Endothelial cell of umbilical vein (primary cell): ENCODE measurements around the gene PLEKHA7. TPM values are rescaled to one million over a fixed set of nuclear protein-coding genes. Genes with fewer than 3 reads are reported as not detected.

Experiments used
- BruUV-seq: library from RNA; stranded (reverse); fragments of 400-500 nt; replicated peaks from 2 replicates; lab custom pipeline; 2021; lab: Mats Ljungman, UMichigan
- CTCF ChIA-PET: fragments of 300-600, 350-600 bp; sonication (Branson Sonifier 250); formaldehyde crosslinking; loops from one replicate; lab custom pipeline; 2021; ENCODE audit warnings: antibody characterized with exemption, inconsistent platforms; lab: Charles Lee
- POLR2A ChIA-PET: fragments of 300-600, 350-600 bp; sonication (Branson Sonifier 250); formaldehyde crosslinking; loops from one replicate; lab custom pipeline; 2021; ENCODE audit warnings: antibody characterized with exemption, inconsistent platforms; lab: Charles Lee
- DNase-seq: peaks from one replicate; pipeline ENCODE4 v3.0.0-alpha.2; 2011; ENCODE audit warnings: low read depth, low spot score
- FAIRE-seq: peaks from 2 replicates; lab custom pipeline; 2011; peaks lifted over from hg19 to GRCh38; lab: Jason Lieb, UNC
- H2AFZ ChIP-seq: 2 replicates; pipeline ENCODE4 v1.6.0; 2012; ENCODE audit warnings: low read depth, low read length, control low read depth, inconsistent platforms
- H3K27ac ChIP-seq: 2 replicates; pipeline ENCODE4 v1.5.1; 2011; ENCODE audit warnings: low read depth, mild to moderate bottlenecking, control low read depth, low read length, moderate library complexity; ENCODE audit not compliant: insufficient read depth
- H3K27me3 ChIP-seq, 2 experiments: 2 replicates each; pipeline versions ENCODE4 v1.6.0 to v1.6.1; 2011; ENCODE audit warnings: low read length in 2 of 2, mixed read lengths in 1 of 2; ENCODE audit not compliant: control insufficient read depth in 2 of 2, insufficient read depth in 2 of 2
- H3K36me3 ChIP-seq, 2 experiments: 2 replicates in 1 of 2; 3 replicates in 1 of 2; pipeline ENCODE4 v1.5.1; 2011; ENCODE audit warnings: low read length in 2 of 2, mild to moderate bottlenecking in 1 of 2, moderate library complexity in 1 of 2; ENCODE audit not compliant: control insufficient read depth in 2 of 2, insufficient read depth in 2 of 2; ENCODE audit errors: extremely low read depth in 1 of 2
- H3K4me1 ChIP-seq: 3 replicates; pipeline ENCODE4 v1.5.1; 2011; ENCODE audit warnings: mild to moderate bottlenecking, low read length; ENCODE audit not compliant: control insufficient read depth, insufficient read depth; ENCODE audit errors: extremely low read depth
- H3K4me2 ChIP-seq: 2 replicates; pipeline ENCODE4 v1.6.1; 2011; ENCODE audit warnings: low read length, control low read depth, mixed read lengths; ENCODE audit not compliant: insufficient read depth
- H3K4me3 ChIP-seq, 3 experiments: fragments of 200-600 bp in 1 of 3; sonication (generic), shearing (Covaris generic) in 1 of 3; replicated peaks in 1 of 3; 2 replicates each; pipeline ENCODE4 v1.5.1; 2011 to 2016; ENCODE audit warnings: control low read depth in 3 of 3, low read length in 3 of 3, mild to moderate bottlenecking in 2 of 3, inconsistent platforms in 1 of 3, low read depth in 1 of 3, moderate library complexity in 1 of 3; ENCODE audit not compliant: insufficient read depth in 1 of 3
- H3K79me2 ChIP-seq: 2 replicates; pipeline ENCODE4 v1.6.0; 2012; ENCODE audit warnings: low read length, inconsistent platforms; ENCODE audit not compliant: control insufficient read depth, insufficient read depth
- H3K9ac ChIP-seq: replicated peaks from 2 replicates; pipeline ENCODE3; 2011; ENCODE audit warnings: low read length, control low read depth; ENCODE audit not compliant: insufficient read depth; ENCODE audit errors: extremely low read depth
- H3K9me1 ChIP-seq: replicated peaks from 3 replicates; pipeline ENCODE4 v1.6.0; 2011; ENCODE audit warnings: mild to moderate bottlenecking, low read length; ENCODE audit not compliant: control insufficient read depth, insufficient read depth; ENCODE audit errors: extremely low read depth
- H3K9me3 ChIP-seq: replicated peaks from 2 replicates; pipeline ENCODE4 v1.5.1; 2012; ENCODE audit warnings: low read length, inconsistent platforms; ENCODE audit not compliant: control insufficient read depth, insufficient read depth
- H4K20me1 ChIP-seq: replicated peaks from 2 replicates; pipeline ENCODE3; 2011; ENCODE audit warnings: mild to moderate bottlenecking, low read length; ENCODE audit not compliant: control insufficient read depth, insufficient read depth; ENCODE audit errors: extremely low read depth
- CTCF ChIP-seq, 2 donors: IDR thresholded peaks; 1 replicate in 1 of 2; 2 replicates in 1 of 2; pipeline ENCODE4 v1.5.1; 2011; ENCODE audit warnings: low read length in 2 of 2, mild to moderate bottlenecking in 2 of 2, moderate library complexity in 2 of 2, control low read depth in 1 of 2, inconsistent platforms in 1 of 2, low read depth in 1 of 2; ENCODE audit not compliant: insufficient read depth in 1 of 2; ENCODE audit errors: extremely low read depth in 1 of 2
- EZH2 ChIP-seq: IDR thresholded peaks from 2 replicates; pipeline ENCODE4 v1.6.1; 2012; ENCODE audit warnings: borderline replicate concordance, low read depth, mild to moderate bottlenecking, moderate library complexity, low read length, inconsistent platforms; ENCODE audit not compliant: severe bottlenecking
- FOS ChIP-seq: IDR thresholded peaks from 2 replicates; pipeline ENCODE4 v1.6.1; 2011; ENCODE audit warnings: mild to moderate bottlenecking, low read length, moderate library complexity, borderline replicate concordance; ENCODE audit not compliant: insufficient read depth
- GATA2 ChIP-seq: IDR thresholded peaks from 2 replicates; pipeline ENCODE4 v1.7.0; 2011; ENCODE audit warnings: low read depth, mild to moderate bottlenecking, moderate library complexity, mixed read lengths, low read length; ENCODE audit not compliant: insufficient read length, insufficient read depth
- JUN ChIP-seq: IDR thresholded peaks from 2 replicates; pipeline ENCODE4 v1.6.1; 2011; ENCODE audit warnings: borderline replicate concordance, low read depth; ENCODE audit not compliant: insufficient read length, insufficient read depth
- MAX ChIP-seq: IDR thresholded peaks from 2 replicates; pipeline ENCODE4 v1.6.1; 2011; ENCODE audit not compliant: insufficient read depth, insufficient read length
- MYC ChIP-seq: IDR thresholded peaks from one replicate; pipeline ENCODE4 v1.6.1; 2011; ENCODE audit warnings: mild to moderate bottlenecking, low read depth, low read length
- POLR2A ChIP-seq: IDR thresholded peaks from 2 replicates; pipeline ENCODE4 v1.6.1; 2012; ENCODE audit warnings: low read depth, mild to moderate bottlenecking, control low read depth, low read length
- POLR2AphosphoS5 ChIP-seq: IDR thresholded peaks from 2 replicates; pipeline ENCODE4 v1.6.1; 2012; ENCODE audit warnings: low read depth, mild to moderate bottlenecking, control low read depth, low read length, moderate library complexity; ENCODE audit not compliant: insufficient read depth
- dilution Hi-C: fragments of 300-500 bp; cut with MboI; formaldehyde crosslinking; loops from one replicate; pipeline ENCODE4 v1.15.0; 2019; ENCODE audit warnings: low sequenced_read_pairs; ENCODE audit not compliant: extremely low pct_ligation_motif_present
- intact Hi-C: fragments of 100-400 bp; cut with micrococcal nuclease; formaldehyde crosslinking; loops from one replicate; pipeline ENCODE4 v1.10.0; 2022
- polyA plus RNA-seq, 4 experiments: library from polyadenylated mRNA; depleted of rRNA in 3 of 4; stranded (reverse) in 3 of 4; unstranded in 1 of 4; fragments of >200 nt; gene quantifications; 2 replicates each; pipeline versions ENCODE4 v1.2.1 to v1.2.3, GENCODE V29; 2011 to 2012; ENCODE audit warnings: missing spikeins in 1 of 4
- total RNA-seq: library from RNA; stranded (reverse); gene quantifications from 2 replicates; pipeline ENCODE4 v1.2.3, GENCODE V29; 2021

PLEKHA7 gene
- total and polyA plus RNA-seq, 2 donors (not counting 3 experiments of a cell fraction or from before 2014, with no cell fraction given): 1.7 to 3.8 TPM

DNA sequence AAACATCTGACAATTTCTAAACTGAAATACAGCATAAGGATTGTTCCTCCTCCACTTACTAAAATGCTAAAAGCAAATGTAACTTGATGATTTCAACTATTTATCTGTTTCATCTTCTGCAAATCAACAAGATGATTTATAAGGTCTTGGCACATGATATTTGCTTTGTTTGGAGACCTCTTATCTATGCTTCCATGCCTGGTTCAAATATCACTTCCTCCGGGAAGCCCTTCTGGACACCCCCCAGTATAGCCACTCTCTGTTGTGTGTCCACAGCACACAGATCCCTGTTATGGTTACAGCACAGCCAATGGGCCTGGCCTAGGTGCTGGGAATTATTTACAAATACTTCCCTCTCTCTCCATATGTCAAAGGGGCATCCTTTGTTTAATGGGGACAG, 160.9 kb downstream of the PLEKHA7 start:
- Histone ChIP-seq H3K4me1 (peaks cover 5% of the 10 kb centered on the region), H3K27me3 (no peaks in the 10 kb centered on the region), H3K4me3 (no peak overlapping the region), H3K36me3 (no peaks in the 10 kb centered on the region), H2AFZ (no peak overlapping the region), H3K79me2 (no peaks in the 10 kb centered on the region), H4K20me1 (no peaks in the 10 kb centered on the region), H3K9me1 (no peaks in the 10 kb centered on the region), H3K27ac (no peak overlapping the region), H3K9me3 (no peaks in the 10 kb centered on the region), H3K9ac (no peak overlapping the region), H3K4me2 (no peak overlapping the region)
- FAIRE-seq: no peak
- POLR2A ChIA-PET: no interaction called here
- BruUV-seq: no TSS peak
- no peak for TF ChIP-seq EZH2
- TF ChIP-seq POLR2A: no peak
- no peak for TF ChIP-seq FOS
- TF ChIP-seq GATA2: no peak
- intact Hi-C loops (no loop called here), dilution Hi-C loops (no loop called here)
- peak; percentile 57 for DNase-seq
- CTCF ChIA-PET: no interaction called here

GRCh38 chr11:16846305-16846704, 167.9 kb downstream of the PLEKHA7 start:
- dilution Hi-C loops: no loop called here
- POLR2A ChIA-PET: no interaction called here
- intact Hi-C loops: no loop called here
- no peak for TF ChIP-seq CTCF (IDR thresholded peaks at IDR 0.05; ENCODE audit: extremely low read depth in 1 of 2, insufficient read depth in 1 of 2, low read depth in 1 of 2, low read length in 2 of 2)
- no peak for TF ChIP-seq MYC
- TF ChIP-seq EZH2: no peak
- TF ChIP-seq JUN: no peak
- no peak for TF ChIP-seq FOS
- TF ChIP-seq GATA2: no peak
- TF ChIP-seq MAX: no peak
- no peak for TF ChIP-seq POLR2A
- no peak for TF ChIP-seq POLR2AphosphoS5
- Histone ChIP-seq H3K27me3 (no peaks in the 10 kb centered on the region), H3K36me3 (no peaks in the 10 kb centered on the region), H3K27ac (no peak overlapping the region), H4K20me1 (no peaks in the 10 kb centered on the region), H3K9ac (no peak overlapping the region), H3K4me1 (no peaks in the 10 kb centered on the region), H3K9me3 (no peaks in the 10 kb centered on the region), H3K4me3 (no peak overlapping the region), H2AFZ (no peak overlapping the region), H3K9me1 (no peaks in the 10 kb centered on the region), H3K4me2 (no peak overlapping the region), H3K79me2 (no peaks in the 10 kb centered on the region)
- CTCF ChIA-PET: interaction anchor here (0.8 kb wide), 1 partner anchor 87 kb away, joined by 3 read pairs; no protein-coding TSS in a partner anchor
- no TSS peak for BruUV-seq
- FAIRE-seq (no peak), DNase-seq (no peak)
